Right lobe of liver (tissue), 6 donors: ENCODE results near the gene MYO1D. TPM values are rescaled to one million over a fixed set of nuclear protein-coding genes. Genes with fewer than 3 reads are reported as not detected.

Experiments used
- ATAC-seq, 4 donors: fragments of 200-7000 bp; cut with Tn5 transposase; one replicate each; pipeline ENCODE4 v1.9.1; 2020; ENCODE audit warnings: mild to moderate bottlenecking in 4 of 4, moderate library complexity in 4 of 4
- DNase-seq, 3 donors: peaks; one replicate each; pipeline ENCODE4 v3.0.0-alpha.2; 2020
- H3K27ac ChIP-seq, 3 donors: fragments of 200-600 bp; one replicate each; pipeline ENCODE4 v1.8.0; 2022
- H3K27me3 ChIP-seq, 2 donors: fragments of 200-600 bp; one replicate each; pipeline ENCODE4 v1.8.0; 2022
- H3K36me3 ChIP-seq, 4 donors: fragments of 200-600 bp; sonication (generic) in 1 of 4; one replicate each; pipeline versions ENCODE4 v1.5.1 to v1.8.0; 2017 to 2022; ENCODE audit warnings: control low read depth in 1 of 4
- H3K4me1 ChIP-seq, 4 donors: fragments of 200-600 bp; sonication (generic) in 1 of 4; one replicate each; pipeline versions ENCODE4 v1.5.1 to v1.8.0; 2017 to 2022; ENCODE audit warnings: control low read depth in 1 of 4
- H3K4me3 ChIP-seq, 3 donors: fragments of 200-600 bp; one replicate each; pipeline ENCODE4 v1.8.0; 2022
- H3K9me3 ChIP-seq, 4 donors: fragments of 200-600 bp; sonication (generic) in 1 of 4; one replicate each; pipeline versions ENCODE4 v1.5.1 to v1.8.0; 2017 to 2022; ENCODE audit warnings: control low read depth in 1 of 4
- POLR2A ChIP-seq: fragments of 450-650 bp; IDR thresholded peaks from one replicate; pipeline ENCODE4 v1.6.1; 2017; ENCODE audit warnings: antibody characterized with exemption, mild to moderate bottlenecking
- WGBS: methylation state at CpG from one replicate; pipeline ENCODE4 v1.1.6; 2018; ENCODE audit warnings: low coverage, low lambda C conversion rate; ENCODE audit not compliant: insufficient coverage; ENCODE audit errors: missing lambda C conversion rate; 5-methylcytosine and 5-hydroxymethylcytosine counted together
- intact Hi-C, 2 donors: fragments of 100-400 bp; cut with DNase I; formaldehyde crosslinking; loops; one replicate each; pipeline versions ENCODE4 v1.11.2 to v1.14.1; 2022
- total RNA-seq, 6 experiments: library from RNA; depleted of rRNA in 2 of 6; stranded (reverse); fragments of >200 nt in 2 of 6; fragmentation: NEBNext Ultra II Directional in 3 of 6; extraction: Animal tissue kit (Norgen Biotek cat#: 25700) in 3 of 6; gene quantifications; one replicate each; pipeline versions ENCODE4 v1.1.0 to v1.2.4, GENCODE V29; 2016 to 2023
- TF ChIP-seq, protein P1 (sequence below), 4 donors: fragments of 200-600 bp in 3 of 4; fragments of 450-650 bp in 1 of 4; IDR thresholded peaks; one replicate each; pipeline versions ENCODE4 v1.5.1 to v1.8.0; 2016 to 2022; ENCODE audit warnings: antibody characterized with exemption in 4 of 4, mild to moderate bottlenecking in 2 of 4
- donor health status: DM: no; HTN: yes; CAD: no.
- donor health status: DM: no; HTN: no; CAD: no.
- donor health status: DM: no; HTN: no; CAD: no.
- donor health status: DM: no; HTN: yes; CAD: no.
- donor health status: DM: no; HTN: yes; CAD: no.

MYO1D gene
- total RNA-seq, 6 experiments from 2014 or later, result 17.6 to 25.7 (median 21.0) TPM

DNA sequence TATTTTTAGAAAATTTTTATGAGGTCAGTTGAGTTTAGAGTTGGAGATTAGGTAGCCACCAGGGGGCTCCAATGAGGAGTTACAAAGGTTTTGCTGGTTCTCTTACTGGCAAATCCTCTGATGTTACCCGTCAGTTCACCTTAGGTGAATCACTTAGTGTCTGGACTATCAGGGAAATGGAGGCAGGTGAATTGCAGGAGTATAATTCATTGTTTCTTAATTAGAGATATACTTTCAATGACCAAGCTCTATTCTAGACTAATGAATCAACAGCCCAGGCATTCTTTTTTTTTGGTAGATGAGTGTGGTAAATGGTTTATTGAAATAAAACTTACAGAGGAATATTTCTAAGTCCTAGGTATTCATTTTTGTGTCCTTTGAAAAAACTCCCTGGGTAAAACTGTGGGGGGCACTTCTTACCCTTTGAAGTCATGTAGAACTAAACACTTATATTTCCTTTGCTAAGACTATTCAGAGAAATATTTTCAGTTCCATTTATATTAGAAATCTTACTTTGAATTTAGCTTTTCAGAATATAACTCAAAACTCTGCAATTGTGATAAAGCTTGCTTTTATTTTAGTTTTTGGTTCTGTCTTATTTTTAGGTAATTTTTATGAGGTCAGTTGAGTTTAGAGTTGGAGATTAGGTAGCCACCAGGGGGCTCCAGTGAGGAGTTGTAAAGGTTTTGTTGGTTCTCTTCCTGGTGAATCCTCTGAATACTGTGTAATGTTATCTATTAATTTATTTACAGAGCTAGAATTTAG is 414.9 kb downstream of the MYO1D start:
- intact Hi-C loops, result no loop called here
- H3K4me3 ChIP-seq, result no peak overlapping the region
- no peak overlapping the region for H3K27ac ChIP-seq
- H3K27me3 ChIP-seq, result no peaks in the 10 kb centered on the region
- no peak for TF ChIP-seq POLR2A
- TF ChIP-seq, protein P1, sequence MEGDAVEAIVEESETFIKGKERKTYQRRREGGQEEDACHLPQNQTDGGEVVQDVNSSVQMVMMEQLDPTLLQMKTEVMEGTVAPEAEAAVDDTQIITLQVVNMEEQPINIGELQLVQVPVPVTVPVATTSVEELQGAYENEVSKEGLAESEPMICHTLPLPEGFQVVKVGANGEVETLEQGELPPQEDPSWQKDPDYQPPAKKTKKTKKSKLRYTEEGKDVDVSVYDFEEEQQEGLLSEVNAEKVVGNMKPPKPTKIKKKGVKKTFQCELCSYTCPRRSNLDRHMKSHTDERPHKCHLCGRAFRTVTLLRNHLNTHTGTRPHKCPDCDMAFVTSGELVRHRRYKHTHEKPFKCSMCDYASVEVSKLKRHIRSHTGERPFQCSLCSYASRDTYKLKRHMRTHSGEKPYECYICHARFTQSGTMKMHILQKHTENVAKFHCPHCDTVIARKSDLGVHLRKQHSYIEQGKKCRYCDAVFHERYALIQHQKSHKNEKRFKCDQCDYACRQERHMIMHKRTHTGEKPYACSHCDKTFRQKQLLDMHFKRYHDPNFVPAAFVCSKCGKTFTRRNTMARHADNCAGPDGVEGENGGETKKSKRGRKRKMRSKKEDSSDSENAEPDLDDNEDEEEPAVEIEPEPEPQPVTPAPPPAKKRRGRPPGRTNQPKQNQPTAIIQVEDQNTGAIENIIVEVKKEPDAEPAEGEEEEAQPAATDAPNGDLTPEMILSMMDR (IDR thresholded peaks at IDR 0.05), result peak; percentile 51 to 64 (median 58)
- ATAC-seq, result peak; percentile 76 to 93 (median 84)
- no peak for DNase-seq
- 17% methylated on average over 1 of the region's 1 CpG for WGBS
- H3K36me3 ChIP-seq, result peaks cover 4 to 84% (median 33%) of the 10 kb centered on the region in 4 donors
- H3K9me3 ChIP-seq, result no peaks in the 10 kb centered on the region
- H3K4me1 ChIP-seq, result peaks cover 0 to 5% (median 0%) of the 10 kb centered on the region in 4 donors

DNA sequence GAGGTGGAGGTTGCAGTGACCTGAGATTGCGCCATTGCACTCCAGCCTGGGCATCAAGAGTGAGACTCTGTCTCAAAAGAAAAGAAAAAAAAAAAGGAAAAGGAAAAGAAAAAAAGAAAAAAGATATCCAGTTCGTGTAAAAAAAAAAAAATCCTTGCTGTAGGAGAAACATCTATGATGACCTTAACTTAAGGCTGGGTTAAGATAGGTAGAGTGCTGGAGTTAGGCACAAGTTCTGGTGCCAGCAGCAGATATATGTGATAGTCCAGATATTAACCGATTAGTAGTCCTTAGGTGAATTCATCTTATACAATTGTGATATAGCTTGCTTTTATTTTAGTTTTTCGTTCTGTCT is 415.4 kb downstream of the MYO1D start:
- Histone ChIP-seq H3K27ac (no peak overlapping the region), H3K36me3 (peaks cover 4 to 86% (median 34%) of the 10 kb centered on the region in 4 donors), H3K4me1 (peaks cover 0 to 5% (median 0%) of the 10 kb centered on the region in 4 donors), H3K27me3 (no peaks in the 10 kb centered on the region), H3K4me3 (no peak overlapping the region), H3K9me3 (no peaks in the 10 kb centered on the region)
- WGBS, result 65% methylated on average over 3 of the region's 4 CpGs
- TF ChIP-seq, protein P1 (IDR thresholded peaks at IDR 0.05), result no peak
- TF ChIP-seq POLR2A, result no peak
- ATAC-seq (peak in 3 of 4 donors; percentile 29 to 42 (median 39)), DNase-seq (no peak)
- intact Hi-C loops, result no loop called here

DNA sequence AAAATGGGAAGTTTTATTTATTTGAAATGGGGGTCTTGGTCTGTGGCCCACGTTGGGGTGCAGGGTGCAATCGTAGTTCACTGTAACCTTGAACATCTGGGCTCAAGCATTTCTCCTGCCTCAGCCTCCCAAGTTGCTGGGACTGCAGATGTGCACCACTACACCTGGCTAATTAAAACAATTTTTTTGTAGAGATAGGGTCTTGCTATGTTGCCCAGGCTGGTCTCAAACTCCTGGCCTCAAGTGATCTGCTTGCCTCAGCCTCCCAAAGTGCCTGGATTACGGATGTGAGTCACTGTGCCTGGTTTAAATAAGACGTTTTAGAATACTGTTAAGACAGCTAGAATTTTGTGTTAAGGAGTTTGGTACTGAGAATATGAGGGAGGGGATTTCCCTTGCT is 416.9 kb downstream of the MYO1D start:
- H3K27ac ChIP-seq, result no peak overlapping the region
- DNase-seq (no peak), ATAC-seq (no peak)
- no peak overlapping the region for H3K4me3 ChIP-seq
- no peak for TF ChIP-seq POLR2A
- TF ChIP-seq, protein P1 (IDR thresholded peaks at IDR 0.05), result no peak
- H3K4me1 ChIP-seq, result peaks cover 0 to 5% (median 0%) of the 10 kb centered on the region in 4 donors
- no peaks in the 10 kb centered on the region for H3K9me3 ChIP-seq
- no peaks in the 10 kb centered on the region for H3K27me3 ChIP-seq
- peaks cover 4 to 81% (median 34%) of the 10 kb centered on the region in 4 donors for H3K36me3 ChIP-seq
- intact Hi-C loops, result no loop called here
- 87% methylated on average over 2 of the region's 4 CpGs for WGBS

DNA sequence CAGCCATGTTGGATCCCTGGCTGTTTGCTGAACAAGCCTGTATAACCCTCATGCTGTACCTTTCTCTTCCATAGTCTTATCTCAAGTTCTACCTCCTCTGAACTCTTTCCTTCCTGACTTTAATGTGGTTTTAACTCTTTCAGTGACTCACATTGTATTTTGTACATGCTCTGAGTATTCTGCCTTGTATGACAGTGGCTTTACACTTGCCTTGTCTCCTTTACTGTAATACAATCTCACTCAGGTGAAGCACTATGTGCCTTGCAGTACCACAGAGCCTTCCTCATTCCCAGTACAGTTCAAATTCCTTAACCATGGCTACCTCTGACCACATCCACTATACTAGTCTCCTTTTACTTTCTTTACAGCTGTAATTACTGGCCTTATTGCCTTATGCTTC is 418.6 kb downstream of the MYO1D start:
- Histone ChIP-seq H3K27ac (no peak overlapping the region), H3K27me3 (no peaks in the 10 kb centered on the region), H3K4me1 (peaks cover 0 to 5% (median 0%) of the 10 kb centered on the region in 4 donors), H3K36me3 (peaks cover 0 to 81% (median 31%) of the 10 kb centered on the region in 4 donors), H3K9me3 (no peaks in the 10 kb centered on the region), H3K4me3 (no peak overlapping the region)
- no peak for ATAC-seq
- intact Hi-C loops, result no loop called here
- DNase-seq, result no peak
- no peak for TF ChIP-seq POLR2A
- TF ChIP-seq, protein P1 (IDR thresholded peaks at IDR 0.05), result no peak
